HEK293 (cell line): ENCODE results near the gene EMP3.

Experiments used
- FEZF1 ChIP-seq: fragments of 450-650 bp; formaldehyde crosslinking; IDR thresholded peaks from 2 replicates; pipeline ENCODE4 v1.5.1; 2016; ENCODE audit warnings: missing biosample characterization, missing genetic modification characterization
- KLF9 ChIP-seq: fragments of 450-650 bp; formaldehyde crosslinking; IDR thresholded peaks from 2 replicates; pipeline ENCODE4 v1.5.1; 2016; ENCODE audit warnings: missing biosample characterization, missing genetic modification characterization, low read depth
- SALL2 ChIP-seq: fragments of 450-650 bp; formaldehyde crosslinking; IDR thresholded peaks from 2 replicates; pipeline ENCODE4 v1.5.0; 2017; ENCODE audit warnings: missing biosample characterization, mild to moderate bottlenecking, missing genetic modification characterization, borderline replicate concordance
- ZBTB7A ChIP-seq: fragments of 450-650 bp; formaldehyde crosslinking; IDR thresholded peaks from 2 replicates; pipeline ENCODE4 v1.5.1; 2016; ENCODE audit warnings: low read depth, missing biosample characterization, missing genetic modification characterization
- ZFP3 ChIP-seq: fragments of 450-650 bp; formaldehyde crosslinking; IDR thresholded peaks from 2 replicates; pipeline ENCODE4 v1.5.1; 2016; ENCODE audit warnings: low read depth, missing biosample characterization, missing genetic modification characterization
- ZNF114 ChIP-seq: fragments of 450-650 bp; formaldehyde crosslinking; IDR thresholded peaks from 2 replicates; pipeline ENCODE4 v1.5.0; 2017; ENCODE audit warnings: missing biosample characterization, missing genetic modification characterization
- ZNF596 ChIP-seq: fragments of 450-650 bp; IDR thresholded peaks from 2 replicates; pipeline ENCODE4 v1.5.0; 2018; ENCODE audit warnings: missing biosample characterization, mild to moderate bottlenecking, missing genetic modification characterization, moderate library complexity
- ZNF660 ChIP-seq: fragments of 450-650 bp; IDR thresholded peaks from 2 replicates; pipeline ENCODE4 v1.5.1; 2018; ENCODE audit warnings: missing biosample characterization, mild to moderate bottlenecking, missing genetic modification characterization
- TF ChIP-seq, protein P1 (sequence below): fragments of 450-650 bp; formaldehyde crosslinking; IDR thresholded peaks from 2 replicates; pipeline ENCODE4 v1.5.1; 2016; ENCODE audit warnings: missing biosample characterization, missing genetic modification characterization
- TF ChIP-seq, protein P2 (sequence below): fragments of 450-650 bp; formaldehyde crosslinking; IDR thresholded peaks from 2 replicates; pipeline ENCODE4 v1.5.1; 2016; ENCODE audit warnings: missing biosample characterization, missing genetic modification characterization
- TF ChIP-seq, protein P3 (sequence below): fragments of 450-650 bp; formaldehyde crosslinking; IDR thresholded peaks from 2 replicates; pipeline ENCODE4 v1.5.1; 2016; ENCODE audit warnings: missing biosample characterization, missing genetic modification characterization, low read depth

DNA sequence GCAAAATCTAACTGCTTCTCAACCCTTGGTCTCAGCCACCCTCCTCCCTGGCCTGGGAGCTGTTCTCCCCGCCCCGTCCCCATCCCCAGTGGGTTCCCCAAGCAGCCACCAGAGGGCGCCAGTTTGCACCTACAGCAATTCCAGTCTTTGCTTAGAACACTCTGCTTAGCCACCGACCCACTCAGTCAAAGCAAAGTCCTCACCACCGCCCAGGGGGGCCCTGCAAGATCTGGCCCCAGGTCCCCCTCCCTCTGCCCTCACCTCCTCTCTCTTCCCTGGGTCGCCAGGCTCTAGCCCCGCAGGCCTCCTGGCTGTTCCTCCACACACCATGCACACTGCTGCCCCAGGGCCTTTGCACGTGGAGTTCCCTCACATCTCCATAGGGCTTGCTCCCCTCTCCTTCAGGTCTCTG, 26.0 kb downstream of the EMP3 start:
- no peak for TF ChIP-seq ZNF660 (tag by site-specific recombination)
- TF ChIP-seq, protein P1, sequence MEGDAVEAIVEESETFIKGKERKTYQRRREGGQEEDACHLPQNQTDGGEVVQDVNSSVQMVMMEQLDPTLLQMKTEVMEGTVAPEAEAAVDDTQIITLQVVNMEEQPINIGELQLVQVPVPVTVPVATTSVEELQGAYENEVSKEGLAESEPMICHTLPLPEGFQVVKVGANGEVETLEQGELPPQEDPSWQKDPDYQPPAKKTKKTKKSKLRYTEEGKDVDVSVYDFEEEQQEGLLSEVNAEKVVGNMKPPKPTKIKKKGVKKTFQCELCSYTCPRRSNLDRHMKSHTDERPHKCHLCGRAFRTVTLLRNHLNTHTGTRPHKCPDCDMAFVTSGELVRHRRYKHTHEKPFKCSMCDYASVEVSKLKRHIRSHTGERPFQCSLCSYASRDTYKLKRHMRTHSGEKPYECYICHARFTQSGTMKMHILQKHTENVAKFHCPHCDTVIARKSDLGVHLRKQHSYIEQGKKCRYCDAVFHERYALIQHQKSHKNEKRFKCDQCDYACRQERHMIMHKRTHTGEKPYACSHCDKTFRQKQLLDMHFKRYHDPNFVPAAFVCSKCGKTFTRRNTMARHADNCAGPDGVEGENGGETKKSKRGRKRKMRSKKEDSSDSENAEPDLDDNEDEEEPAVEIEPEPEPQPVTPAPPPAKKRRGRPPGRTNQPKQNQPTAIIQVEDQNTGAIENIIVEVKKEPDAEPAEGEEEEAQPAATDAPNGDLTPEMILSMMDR = peak; percentile 80
- no peak for TF ChIP-seq ZNF114 (tag by site-specific recombination)
- TF ChIP-seq KLF9 = no peak
- TF ChIP-seq SALL2 = no peak
- TF ChIP-seq, protein P2, sequence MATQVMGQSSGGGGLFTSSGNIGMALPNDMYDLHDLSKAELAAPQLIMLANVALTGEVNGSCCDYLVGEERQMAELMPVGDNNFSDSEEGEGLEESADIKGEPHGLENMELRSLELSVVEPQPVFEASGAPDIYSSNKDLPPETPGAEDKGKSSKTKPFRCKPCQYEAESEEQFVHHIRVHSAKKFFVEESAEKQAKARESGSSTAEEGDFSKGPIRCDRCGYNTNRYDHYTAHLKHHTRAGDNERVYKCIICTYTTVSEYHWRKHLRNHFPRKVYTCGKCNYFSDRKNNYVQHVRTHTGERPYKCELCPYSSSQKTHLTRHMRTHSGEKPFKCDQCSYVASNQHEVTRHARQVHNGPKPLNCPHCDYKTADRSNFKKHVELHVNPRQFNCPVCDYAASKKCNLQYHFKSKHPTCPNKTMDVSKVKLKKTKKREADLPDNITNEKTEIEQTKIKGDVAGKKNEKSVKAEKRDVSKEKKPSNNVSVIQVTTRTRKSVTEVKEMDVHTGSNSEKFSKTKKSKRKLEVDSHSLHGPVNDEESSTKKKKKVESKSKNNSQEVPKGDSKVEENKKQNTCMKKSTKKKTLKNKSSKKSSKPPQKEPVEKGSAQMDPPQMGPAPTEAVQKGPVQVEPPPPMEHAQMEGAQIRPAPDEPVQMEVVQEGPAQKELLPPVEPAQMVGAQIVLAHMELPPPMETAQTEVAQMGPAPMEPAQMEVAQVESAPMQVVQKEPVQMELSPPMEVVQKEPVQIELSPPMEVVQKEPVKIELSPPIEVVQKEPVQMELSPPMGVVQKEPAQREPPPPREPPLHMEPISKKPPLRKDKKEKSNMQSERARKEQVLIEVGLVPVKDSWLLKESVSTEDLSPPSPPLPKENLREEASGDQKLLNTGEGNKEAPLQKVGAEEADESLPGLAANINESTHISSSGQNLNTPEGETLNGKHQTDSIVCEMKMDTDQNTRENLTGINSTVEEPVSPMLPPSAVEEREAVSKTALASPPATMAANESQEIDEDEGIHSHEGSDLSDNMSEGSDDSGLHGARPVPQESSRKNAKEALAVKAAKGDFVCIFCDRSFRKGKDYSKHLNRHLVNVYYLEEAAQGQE (tag by site-specific recombination) = no peak
- no peak for TF ChIP-seq ZNF596 (tag by site-specific recombination)
- TF ChIP-seq ZFP3 = no peak
- TF ChIP-seq ZBTB7A = no peak
- TF ChIP-seq, protein P3, sequence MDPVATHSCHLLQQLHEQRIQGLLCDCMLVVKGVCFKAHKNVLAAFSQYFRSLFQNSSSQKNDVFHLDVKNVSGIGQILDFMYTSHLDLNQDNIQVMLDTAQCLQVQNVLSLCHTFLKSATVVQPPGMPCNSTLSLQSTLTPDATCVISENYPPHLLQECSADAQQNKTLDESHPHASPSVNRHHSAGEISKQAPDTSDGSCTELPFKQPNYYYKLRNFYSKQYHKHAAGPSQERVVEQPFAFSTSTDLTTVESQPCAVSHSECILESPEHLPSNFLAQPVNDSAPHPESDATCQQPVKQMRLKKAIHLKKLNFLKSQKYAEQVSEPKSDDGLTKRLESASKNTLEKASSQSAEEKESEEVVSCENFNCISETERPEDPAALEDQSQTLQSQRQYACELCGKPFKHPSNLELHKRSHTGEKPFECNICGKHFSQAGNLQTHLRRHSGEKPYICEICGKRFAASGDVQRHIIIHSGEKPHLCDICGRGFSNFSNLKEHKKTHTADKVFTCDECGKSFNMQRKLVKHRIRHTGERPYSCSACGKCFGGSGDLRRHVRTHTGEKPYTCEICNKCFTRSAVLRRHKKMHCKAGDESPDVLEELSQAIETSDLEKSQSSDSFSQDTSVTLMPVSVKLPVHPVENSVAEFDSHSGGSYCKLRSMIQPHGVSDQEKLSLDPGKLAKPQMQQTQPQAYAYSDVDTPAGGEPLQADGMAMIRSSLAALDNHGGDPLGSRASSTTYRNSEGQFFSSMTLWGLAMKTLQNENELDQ (tag by site-specific recombination) = no peak
- no peak for TF ChIP-seq FEZF1 (tag by site-specific recombination)
